ENCODE results near the gene MAFG. TPM values are rescaled to one million over a fixed set of nuclear protein-coding genes. Genes with fewer than 3 reads are reported as not detected.

Gene MAFG
- total and polyA plus RNA-seq, 2 of the 13 experiments (the other 11 are each of a cell fraction or from before 2014, with no cell fraction given): 14.5 to 20.0 TPM

DNA sequence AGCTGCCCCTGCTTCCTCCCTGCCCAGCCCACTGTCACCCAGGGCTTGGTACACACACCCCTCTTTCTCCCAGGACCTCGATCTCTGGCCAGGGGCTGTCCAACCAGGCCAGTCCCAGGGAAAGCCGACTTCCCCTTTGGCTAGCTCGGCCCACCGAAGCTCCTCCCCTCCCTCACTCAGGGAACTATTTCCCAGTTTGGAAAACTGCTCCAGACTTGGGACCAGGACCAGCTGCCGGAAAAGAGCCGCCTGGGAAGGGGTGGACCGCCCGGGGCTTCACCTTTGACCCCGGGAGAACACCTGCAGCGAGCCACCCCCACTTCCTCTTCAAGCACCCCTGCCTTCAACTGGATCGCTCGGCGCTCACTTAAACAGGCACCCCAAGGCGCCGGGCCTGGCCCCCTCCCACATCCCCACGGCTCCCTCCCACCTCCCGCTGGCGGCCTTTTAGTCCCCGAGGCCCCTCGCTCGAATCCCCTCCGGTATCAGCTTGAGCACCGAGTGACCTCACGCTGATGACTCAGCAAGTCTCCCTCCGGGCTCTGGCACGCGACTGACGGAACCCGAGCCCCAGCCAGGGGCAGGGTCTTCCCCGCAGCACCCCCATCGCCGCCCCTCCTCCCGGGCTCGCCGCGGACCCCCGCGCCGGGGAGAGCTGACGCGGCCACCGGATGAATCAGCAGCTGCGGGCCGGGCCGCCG is 934 bp downstream of the MAFG start (continued):
- TF ChIP-seq ZNF501 (CRISPR knock-in tag; IDR thresholded peaks at IDR 0.05) (peak; percentile 69; the same call in 1 of the 2 replicates), STAG1 (CRISPR knock-in tag; IDR thresholded peaks at IDR 0.05) (no peak), PPARG (CRISPR knock-in tag; conservative IDR thresholded peaks at IDR 0.05) (0 out of 2 replicates have a peak, but pooled peaks have one; percentile 41), KLF16 (CRISPR knock-in tag; IDR thresholded peaks at IDR 0.05) (peak in 1 of 2 experiments; percentile 36; a peak in 1 of 4 replicates), ZNF660 (CRISPR knock-in tag; IDR thresholded peaks at IDR 0.05; ENCODE audit: borderline replicate concordance, low read depth) (no peak), HCFC1 (IDR thresholded peaks at IDR 0.05; ENCODE audit: low read depth, low read length) (no peak), ZNF792 (CRISPR knock-in tag; IDR thresholded peaks at IDR 0.05) (peak; percentile 24; the same call in 1 of the 2 replicates), SPEN (CRISPR knock-in tag; IDR thresholded peaks at IDR 0.05; ENCODE audit: low read depth) (peak; percentile 31; the same call in 1 of the 2 replicates), ZNF136 (CRISPR knock-in tag; IDR thresholded peaks at IDR 0.05; ENCODE audit: low read depth) (no peak), TCF7 (IDR thresholded peaks at IDR 0.05; ENCODE audit: low read depth) (no peak), ISL2 (CRISPR knock-in tag; IDR thresholded peaks at IDR 0.05) (no peak), CBX2 (IDR thresholded peaks at IDR 0.05; ENCODE audit: low read depth, low read length) (no peak), CBX2 (CRISPR knock-in tag; IDR thresholded peaks at IDR 0.05; ENCODE audit: low read depth) (no peak), KAT2B (IDR thresholded peaks at IDR 0.05; ENCODE audit: borderline replicate concordance, low read depth, low read length) (no peak), ZBTB3 (CRISPR knock-in tag; IDR thresholded peaks at IDR 0.05; ENCODE audit: borderline replicate concordance, low read depth) (no peak), ZNF44 (CRISPR knock-in tag; IDR thresholded peaks at IDR 0.05) (peak; percentile 75; the same call in 1 of the 2 replicates)
- TF ChIP-seq, protein P1, sequence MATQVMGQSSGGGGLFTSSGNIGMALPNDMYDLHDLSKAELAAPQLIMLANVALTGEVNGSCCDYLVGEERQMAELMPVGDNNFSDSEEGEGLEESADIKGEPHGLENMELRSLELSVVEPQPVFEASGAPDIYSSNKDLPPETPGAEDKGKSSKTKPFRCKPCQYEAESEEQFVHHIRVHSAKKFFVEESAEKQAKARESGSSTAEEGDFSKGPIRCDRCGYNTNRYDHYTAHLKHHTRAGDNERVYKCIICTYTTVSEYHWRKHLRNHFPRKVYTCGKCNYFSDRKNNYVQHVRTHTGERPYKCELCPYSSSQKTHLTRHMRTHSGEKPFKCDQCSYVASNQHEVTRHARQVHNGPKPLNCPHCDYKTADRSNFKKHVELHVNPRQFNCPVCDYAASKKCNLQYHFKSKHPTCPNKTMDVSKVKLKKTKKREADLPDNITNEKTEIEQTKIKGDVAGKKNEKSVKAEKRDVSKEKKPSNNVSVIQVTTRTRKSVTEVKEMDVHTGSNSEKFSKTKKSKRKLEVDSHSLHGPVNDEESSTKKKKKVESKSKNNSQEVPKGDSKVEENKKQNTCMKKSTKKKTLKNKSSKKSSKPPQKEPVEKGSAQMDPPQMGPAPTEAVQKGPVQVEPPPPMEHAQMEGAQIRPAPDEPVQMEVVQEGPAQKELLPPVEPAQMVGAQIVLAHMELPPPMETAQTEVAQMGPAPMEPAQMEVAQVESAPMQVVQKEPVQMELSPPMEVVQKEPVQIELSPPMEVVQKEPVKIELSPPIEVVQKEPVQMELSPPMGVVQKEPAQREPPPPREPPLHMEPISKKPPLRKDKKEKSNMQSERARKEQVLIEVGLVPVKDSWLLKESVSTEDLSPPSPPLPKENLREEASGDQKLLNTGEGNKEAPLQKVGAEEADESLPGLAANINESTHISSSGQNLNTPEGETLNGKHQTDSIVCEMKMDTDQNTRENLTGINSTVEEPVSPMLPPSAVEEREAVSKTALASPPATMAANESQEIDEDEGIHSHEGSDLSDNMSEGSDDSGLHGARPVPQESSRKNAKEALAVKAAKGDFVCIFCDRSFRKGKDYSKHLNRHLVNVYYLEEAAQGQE (IDR thresholded peaks at IDR 0.05; ENCODE audit: borderline replicate concordance in 1 of 2, low read depth in 1 of 2, low read length in 2 of 2): 0 out of 4 replicates have a peak, but pooled peaks of 1 of the 2 experiments have one; percentile 43
- TF ChIP-seq, protein P2, sequence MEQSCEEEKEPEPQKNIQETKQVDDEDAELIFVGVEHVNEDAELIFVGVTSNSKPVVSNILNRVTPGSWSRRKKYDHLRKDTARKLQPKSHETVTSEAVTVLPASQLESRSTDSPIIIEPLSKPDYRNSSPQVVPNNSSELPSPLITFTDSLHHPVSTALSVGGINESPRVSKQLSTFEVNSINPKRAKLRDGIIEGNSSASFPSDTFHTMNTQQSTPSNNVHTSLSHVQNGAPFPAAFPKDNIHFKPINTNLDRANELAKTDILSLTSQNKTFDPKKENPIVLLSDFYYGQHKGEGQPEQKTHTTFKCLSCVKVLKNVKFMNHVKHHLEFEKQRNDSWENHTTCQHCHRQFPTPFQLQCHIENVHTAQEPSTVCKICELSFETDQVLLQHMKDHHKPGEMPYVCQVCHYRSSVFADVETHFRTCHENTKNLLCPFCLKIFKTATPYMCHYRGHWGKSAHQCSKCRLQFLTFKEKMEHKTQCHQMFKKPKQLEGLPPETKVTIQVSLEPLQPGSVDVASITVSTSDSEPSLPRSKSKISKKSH (CRISPR knock-in tag; IDR thresholded peaks at IDR 0.05; ENCODE audit: borderline replicate concordance): no peak
- TF ChIP-seq, protein P3, sequence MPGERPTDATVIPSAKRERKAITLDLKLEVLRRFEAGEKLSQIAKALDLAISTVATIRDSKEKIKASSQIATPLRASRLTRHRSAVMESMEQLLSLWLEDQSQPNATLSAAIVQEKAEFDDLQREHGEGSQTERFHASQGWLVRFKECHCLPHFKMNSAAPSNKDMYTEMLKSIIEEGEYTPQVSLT (CRISPR knock-in tag; IDR thresholded peaks at IDR 0.05; ENCODE audit: borderline replicate concordance, low read depth): no peak
- TF ChIP-seq, protein P4, sequence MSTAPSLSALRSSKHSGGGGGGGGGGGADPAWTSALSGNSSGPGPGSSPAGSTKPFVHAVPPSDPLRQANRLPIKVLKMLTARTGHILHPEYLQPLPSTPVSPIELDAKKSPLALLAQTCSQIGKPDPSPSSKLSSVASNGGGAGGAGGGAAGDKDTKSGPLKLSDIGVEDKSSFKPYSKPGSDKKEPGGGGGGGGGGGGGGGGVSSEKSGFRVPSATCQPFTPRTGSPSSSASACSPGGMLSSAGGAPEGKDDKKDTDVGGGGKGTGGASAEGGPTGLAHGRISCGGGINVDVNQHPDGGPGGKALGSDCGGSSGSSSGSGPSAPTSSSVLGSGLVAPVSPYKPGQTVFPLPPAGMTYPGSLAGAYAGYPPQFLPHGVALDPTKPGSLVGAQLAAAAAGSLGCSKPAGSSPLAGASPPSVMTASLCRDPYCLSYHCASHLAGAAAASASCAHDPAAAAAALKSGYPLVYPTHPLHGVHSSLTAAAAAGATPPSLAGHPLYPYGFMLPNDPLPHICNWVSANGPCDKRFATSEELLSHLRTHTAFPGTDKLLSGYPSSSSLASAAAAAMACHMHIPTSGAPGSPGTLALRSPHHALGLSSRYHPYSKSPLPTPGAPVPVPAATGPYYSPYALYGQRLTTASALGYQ (CRISPR knock-in tag; IDR thresholded peaks at IDR 0.05): peak; percentile 53; the same call in 1 of the 2 replicates

Data from HepG2 (cell line).